ENCODE data around the gene VWA5A. TPM values are rescaled to one million over a fixed set of nuclear protein-coding genes. Genes with fewer than 3 reads are reported as not detected.
"Not testable (repeated sequence)": the region's sequence is repeated elsewhere in the genome, so short reads cannot be mapped to it uniquely, and the experiment has no call there.

The VWA5A gene
- total RNA-seq, 2 donors from 2014 or later, result 48.8 to 59.8 TPM

- DNase-seq (no peak), ATAC-seq (no peak)
- intact Hi-C loops (cut with DNase I, micrococcal nuclease), result no loop called here
Measured at GRCh38 chr11:124085997-124086846, 29.0 kb upstream of the VWA5A start.

- ATAC-seq, result no peak
- DNase-seq, result no peak
- intact Hi-C loops (cut with DNase I, micrococcal nuclease), result no loop called here
Measured at GRCh38 chr11:124090996-124091395, 24.3 kb upstream of the VWA5A start.

GRCh38 chr11:124093330-124093729 lies 21.9 kb upstream of the VWA5A start:
- no peak for DNase-seq
- intact Hi-C loops (cut with DNase I, micrococcal nuclease), result no loop called here
- ATAC-seq, result no peak

DNA sequence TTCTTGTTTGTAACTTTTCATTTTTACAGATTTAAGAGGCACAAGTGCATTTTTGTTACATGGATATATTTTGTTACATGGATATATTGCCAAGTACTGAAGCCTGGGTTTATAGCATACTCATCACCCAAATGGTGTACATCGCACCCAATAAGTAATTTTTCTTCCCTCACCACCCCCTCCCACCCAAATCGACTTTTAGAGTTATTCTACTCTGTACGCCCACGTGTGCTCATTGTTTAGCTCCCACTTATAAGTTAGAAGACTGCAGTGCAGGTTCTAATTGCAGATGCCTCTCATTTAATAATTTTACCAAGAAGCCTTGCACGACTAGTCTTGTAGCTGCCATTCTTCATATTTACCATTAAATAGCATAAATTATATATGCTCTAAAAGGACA lies 20.5 kb upstream of the VWA5A start:
- no peak for DNase-seq
- intact Hi-C loops (cut with DNase I, micrococcal nuclease), result no loop called here
- no peak for ATAC-seq

DNA sequence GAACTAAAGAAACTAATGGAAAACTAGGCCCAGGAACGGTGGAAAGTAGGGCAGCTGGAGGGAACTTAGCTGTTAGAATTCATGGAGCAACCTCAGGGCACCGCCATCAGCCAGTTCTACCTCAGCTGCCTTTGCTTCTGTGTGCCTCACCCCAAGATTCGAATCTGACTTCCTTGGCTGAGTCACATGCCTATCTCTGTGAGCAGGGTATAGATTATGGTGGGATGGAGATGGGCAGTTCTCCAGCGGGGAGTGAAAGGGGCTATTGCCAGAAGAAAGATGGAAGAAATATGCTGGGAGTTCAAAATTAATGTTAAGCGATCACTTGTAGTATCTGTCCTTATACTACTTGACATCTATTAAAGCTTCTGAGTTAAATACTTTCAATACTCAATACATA lies 18.9 kb upstream of the VWA5A start:
- no peak for DNase-seq
- ATAC-seq, result no peak
- intact Hi-C loops (cut with DNase I, micrococcal nuclease), result no loop called here

- DNase-seq (no peak), ATAC-seq (no peak)
- intact Hi-C loops (cut with DNase I, micrococcal nuclease), result no loop called here
Measured at GRCh38 chr11:124098141-124098540, 17.1 kb upstream of the VWA5A start.

GRCh38 chr11:124101737-124102136 lies 13.5 kb upstream of the VWA5A start:
- ATAC-seq, result no peak
- intact Hi-C loops (cut with DNase I, micrococcal nuclease), result no loop called here

GRCh38 chr11:124108156-124108555 lies 7.1 kb upstream of the VWA5A start:
- ATAC-seq, result peak; percentile 74
- peak in 1 of 2 donors; percentile 55 for DNase-seq
- intact Hi-C loops (cut with DNase I, micrococcal nuclease), result no loop called here

More at GRCh38 chr11:124101737-124102136, 13.5 kb upstream of the VWA5A start:
- no peak for DNase-seq

- no peak for DNase-seq
- intact Hi-C loops (cut with DNase I, micrococcal nuclease), result no loop called here
- no peak for ATAC-seq
Measured at GRCh38 chr11:124109377-124109776, 5.9 kb upstream of the VWA5A start.

- intact Hi-C loops (cut with DNase I, micrococcal nuclease), result no loop called here
- DNase-seq (no peak), ATAC-seq (no peak)
Measured at GRCh38 chr11:124110201-124110600, 5.0 kb upstream of the VWA5A start.

DNA sequence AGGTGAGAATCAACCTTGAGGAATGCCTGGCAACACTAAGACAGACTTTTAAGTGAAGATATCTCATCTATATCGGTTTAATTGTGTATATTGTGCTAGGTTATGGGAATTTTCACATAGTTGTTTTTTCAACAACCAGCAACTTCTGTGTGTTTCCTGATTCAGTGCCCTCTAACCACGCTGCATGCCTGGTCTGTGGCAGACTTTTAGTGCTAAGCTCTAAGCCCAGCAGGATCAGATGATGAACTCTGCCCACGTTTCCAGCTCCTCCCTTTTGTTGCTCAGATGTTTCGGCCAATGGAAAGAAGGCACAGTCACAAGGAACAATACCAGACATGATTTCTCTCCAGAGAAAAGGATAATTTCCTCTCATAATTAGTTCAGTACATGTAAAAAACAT lies 1.4 kb upstream of the VWA5A start:
- ATAC-seq (peak; percentile 76), DNase-seq (peak; percentile 45 to 64)
- intact Hi-C loops (cut with DNase I, micrococcal nuclease), result no loop called here

GRCh38 chr11:124115782-124116616 lies 749 bp downstream of the VWA5A start:
- intact Hi-C loops (cut with DNase I, micrococcal nuclease), result no loop called here
- peak; percentile 79 for ATAC-seq

DNA sequence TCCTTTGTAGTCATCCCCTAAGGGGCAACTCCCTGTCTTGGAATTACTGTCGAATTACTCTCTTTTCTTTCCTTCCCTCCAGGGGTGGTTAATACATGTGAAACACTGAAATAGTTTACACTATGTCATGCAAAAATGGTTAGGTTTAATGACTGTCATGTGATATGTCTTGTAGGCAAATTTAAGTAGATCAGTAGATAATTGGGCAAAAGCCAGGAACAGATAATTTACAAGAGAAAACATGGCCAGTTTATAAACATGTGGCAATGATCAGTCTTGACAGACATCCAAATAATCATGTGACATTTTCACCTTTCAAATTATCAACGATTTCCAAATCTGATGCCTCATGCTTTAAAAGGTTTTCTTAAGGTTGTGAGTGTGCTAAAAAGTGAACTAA lies 3.9 kb downstream of the VWA5A start:
- ATAC-seq, result no peak
- DNase-seq, result no peak
- intact Hi-C loops (cut with DNase I, micrococcal nuclease), result no loop called here

More at GRCh38 chr11:124115782-124116616, 749 bp downstream of the VWA5A start:
- DNase-seq, result peak; percentile 48 to 49

DNA sequence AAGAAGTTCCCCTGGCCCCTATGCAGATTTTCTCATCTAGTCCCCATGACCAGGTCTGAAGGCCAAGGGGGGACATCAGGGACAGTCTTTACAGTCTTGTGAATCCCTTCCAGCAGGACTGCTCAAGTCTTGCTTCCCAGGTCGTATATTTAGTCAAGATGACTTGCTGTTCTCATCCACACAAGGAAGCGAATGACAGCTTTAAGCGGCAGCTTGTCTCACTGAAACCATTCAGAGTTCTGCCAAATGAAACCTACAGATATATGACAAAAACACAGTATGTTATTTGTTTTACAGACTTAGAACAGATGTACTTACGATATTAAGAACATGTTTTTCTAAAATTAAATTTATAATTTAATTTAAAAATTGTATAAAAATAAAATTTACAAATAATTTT lies 5.6 kb downstream of the VWA5A start:
- intact Hi-C loops (cut with DNase I, micrococcal nuclease), result no loop called here
- ATAC-seq (no peak), DNase-seq (no peak)

GRCh38 chr11:124122123-124122522 lies 6.9 kb downstream of the VWA5A start:
- DNase-seq (no peak), ATAC-seq (no peak)
- intact Hi-C loops (cut with DNase I, micrococcal nuclease), result no loop called here

- intact Hi-C loops (cut with DNase I, micrococcal nuclease), result no loop called here
- DNase-seq (no peak), ATAC-seq (no peak)
Measured at GRCh38 chr11:124123622-124124021, 8.4 kb downstream of the VWA5A start.

DNA sequence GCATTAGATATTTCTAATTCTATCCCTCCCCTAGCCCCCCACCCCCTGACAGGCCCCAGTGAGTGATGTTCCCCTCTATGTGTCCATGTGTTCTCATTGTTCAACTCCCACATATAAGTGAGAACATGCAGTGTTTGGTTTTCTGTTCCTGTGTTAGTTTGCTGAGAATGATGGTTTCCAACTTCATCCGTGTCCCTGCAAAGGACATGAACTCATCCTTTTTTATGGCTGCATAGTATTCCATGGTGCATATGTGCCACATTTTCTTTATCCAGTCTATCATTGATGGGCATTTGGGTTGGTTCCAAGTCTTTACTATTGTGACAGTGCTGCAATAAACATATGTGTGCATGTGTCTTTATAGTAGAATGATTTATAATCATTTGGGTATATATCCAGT lies 11.9 kb downstream of the VWA5A start:
- intact Hi-C loops (cut with DNase I, micrococcal nuclease); ATAC-seq; DNase-seq: not testable (repeated sequence)

DNA sequence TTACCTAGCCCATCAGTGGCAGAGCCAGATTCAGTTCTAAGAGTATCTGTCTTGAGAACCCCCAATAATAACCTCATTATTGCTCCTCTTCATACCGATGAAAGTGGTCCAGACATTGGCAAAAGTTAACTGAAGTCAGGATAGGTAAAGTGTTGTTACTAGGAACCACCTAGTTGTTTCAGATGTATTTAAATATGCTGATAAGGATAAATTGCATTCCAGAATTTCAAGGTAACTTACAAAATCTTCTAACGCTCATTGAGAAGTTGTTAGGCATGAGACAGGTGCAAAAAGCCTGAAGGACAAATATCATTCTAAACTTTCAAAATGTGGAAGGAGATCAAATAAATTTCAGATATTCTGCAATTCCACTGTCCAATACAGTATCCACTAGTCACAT lies 27.8 kb downstream of the VWA5A start:
- ATAC-seq (no peak), DNase-seq (no peak)
- intact Hi-C loops (cut with DNase I, micrococcal nuclease), result no loop called here

DNA sequence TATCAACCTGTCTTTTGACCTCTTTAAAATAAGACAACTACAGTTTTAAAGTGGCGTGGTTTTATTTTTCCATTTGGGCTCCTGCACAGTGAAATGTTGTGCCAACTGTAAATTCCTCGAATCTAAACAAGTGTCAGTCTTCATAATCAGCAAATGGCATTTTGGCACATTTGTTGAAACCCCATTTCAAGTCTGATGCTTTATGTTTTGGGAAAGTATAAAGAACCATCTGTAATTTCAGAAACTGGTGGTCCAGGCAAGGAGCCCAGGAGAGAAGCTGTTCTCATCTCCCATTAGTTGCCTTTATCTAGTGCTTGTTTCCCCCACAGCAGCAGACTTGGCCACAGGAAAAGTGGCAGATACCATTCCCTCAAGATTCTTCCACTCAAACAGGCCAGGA lies 32.7 kb downstream of the VWA5A start:
- intact Hi-C loops (cut with DNase I, micrococcal nuclease), result no loop called here
- DNase-seq (no peak), ATAC-seq (no peak)

GRCh38 chr11:124150684-124151083 lies 35.4 kb downstream of the VWA5A start:
- DNase-seq, result no peak

More at GRCh38 chr11:124150684-124151083, 35.4 kb downstream of the VWA5A start:
- no peak for ATAC-seq
- intact Hi-C loops (cut with DNase I, micrococcal nuclease), result no loop called here
